ENCODE results near the gene BRIX1.

The BRIX1 gene

GRCh38 chr5:34913072-34913471, 2.4 kb upstream of the BRIX1 start:
- Histone ChIP-seq H3K36me3 (ENCODE audit: insufficient read depth, low read length) (peaks cover 52% of the 10 kb centered on the region), H3K27me3 (ENCODE audit: insufficient read depth, low read length, poor library complexity) (no peaks in the 10 kb centered on the region), H4K20me1 (ENCODE audit: insufficient read depth, low read length) (peaks cover 16% of the 10 kb centered on the region), H3K4me3 (ENCODE audit: low read depth in 1 of 2, low read length in 2 of 2) (no peak overlapping the region; a peak in 1 of 4 replicates), H3K4me1 (ENCODE audit: insufficient read depth, low read length) (peaks cover 37% of the 10 kb centered on the region), H3K4me2 (ENCODE audit: insufficient read depth, low read length) (peak overlapping the region; percentile 75; the same call in 1 of the 2 replicates), H2AFZ (ENCODE audit: low read depth, low read length) (no peak overlapping the region), H3K27ac (ENCODE audit: low read length) (no peak overlapping the region), H3K9ac (ENCODE audit: low read depth, low read length) (no peak overlapping the region), H3K9me3 (ENCODE audit: insufficient read depth, low read length, severe bottlenecking) (no peaks in the 10 kb centered on the region), H3K79me2 (ENCODE audit: insufficient read depth, low read length) (peaks cover 65% of the 10 kb centered on the region)
- no peak for TF ChIP-seq EZH2 (IDR thresholded peaks at IDR 0.05; ENCODE audit: borderline replicate concordance, low read depth, low read length, severe bottlenecking)
- TF ChIP-seq CTCF (IDR thresholded peaks at IDR 0.05; ENCODE audit: borderline replicate concordance, extremely low read depth, low read length, poor library complexity, severe bottlenecking) = no peak
- no peak for ATAC-seq (ENCODE audit: insufficient read depth, low read depth)
- no peak for DNase-seq

GRCh38 chr5:34914671-34915138, 806 bp upstream of the BRIX1 start:
- Histone ChIP-seq H3K9me3 (ENCODE audit: insufficient read depth, low read length, severe bottlenecking) (no peaks in the 10 kb centered on the region), H2AFZ (ENCODE audit: low read depth, low read length) (peak overlapping the region; percentile 92), H4K20me1 (ENCODE audit: insufficient read depth, low read length) (peaks cover 18% of the 10 kb centered on the region), H3K4me2 (ENCODE audit: insufficient read depth, low read length) (peak overlapping the region; percentile 75), H3K4me1 (ENCODE audit: insufficient read depth, low read length) (peaks cover 42% of the 10 kb centered on the region), H3K9ac (ENCODE audit: low read depth, low read length) (peak overlapping the region; percentile 76), H3K36me3 (ENCODE audit: insufficient read depth, low read length) (peaks cover 55% of the 10 kb centered on the region; the same call in 1 of the 2 replicates), H3K27ac (ENCODE audit: low read length) (peak overlapping the region; percentile 85), H3K79me2 (ENCODE audit: insufficient read depth, low read length) (peaks cover 81% of the 10 kb centered on the region), H3K27me3 (ENCODE audit: insufficient read depth, low read length, poor library complexity) (no peaks in the 10 kb centered on the region), H3K4me3 (ENCODE audit: low read depth in 1 of 2, low read length in 2 of 2) (peak overlapping the region; percentile 72 to 82)
- DNase-seq = peak; percentile 22
- TF ChIP-seq CTCF (IDR thresholded peaks at IDR 0.05; ENCODE audit: borderline replicate concordance, extremely low read depth, low read length, poor library complexity, severe bottlenecking) = no peak
- no peak for TF ChIP-seq EZH2 (IDR thresholded peaks at IDR 0.05; ENCODE audit: borderline replicate concordance, low read depth, low read length, severe bottlenecking)
- no peak for ATAC-seq (ENCODE audit: insufficient read depth, low read depth)

- H3K9me3 ChIP-seq (ENCODE audit: insufficient read depth, low read length, severe bottlenecking) = no peaks in the 10 kb centered on the region
- no peaks in the 10 kb centered on the region for H3K27me3 ChIP-seq (ENCODE audit: insufficient read depth, low read length, poor library complexity)
- TF ChIP-seq EZH2 (IDR thresholded peaks at IDR 0.05; ENCODE audit: borderline replicate concordance, low read depth, low read length, severe bottlenecking) (no peak), CTCF (IDR thresholded peaks at IDR 0.05; ENCODE audit: borderline replicate concordance, extremely low read depth, low read length, poor library complexity, severe bottlenecking) (no peak)
- DNase-seq (no peak), ATAC-seq (ENCODE audit: insufficient read depth, low read depth) (peak; percentile 9; the same call in 2 of the 3 replicates)
- H3K36me3 ChIP-seq (ENCODE audit: insufficient read depth, low read length) = peaks cover 57% of the 10 kb centered on the region
- H3K27ac ChIP-seq (ENCODE audit: low read length) = peak overlapping the region; percentile 85
- peak overlapping the region; percentile 72 to 82 for H3K4me3 ChIP-seq (ENCODE audit: low read depth in 1 of 2, low read length in 2 of 2)
- peaks cover 18% of the 10 kb centered on the region for H4K20me1 ChIP-seq (ENCODE audit: insufficient read depth, low read length)
- H3K4me2 ChIP-seq (ENCODE audit: insufficient read depth, low read length) = peak overlapping the region; percentile 80; the same call in 1 of the 2 replicates
- H3K79me2 ChIP-seq (ENCODE audit: insufficient read depth, low read length) = peaks cover 91% of the 10 kb centered on the region
- H3K9ac ChIP-seq (ENCODE audit: low read depth, low read length) = peak overlapping the region; percentile 76
- peaks cover 42% of the 10 kb centered on the region for H3K4me1 ChIP-seq (ENCODE audit: insufficient read depth, low read length)
- H2AFZ ChIP-seq (ENCODE audit: low read depth, low read length) = peak overlapping the region; percentile 72
These were observed 313 bp downstream of the BRIX1 start for GRCh38 chr5:34915856-34916192.

Data from DND-41 (cell line).